ENCODE data around the gene AP2M1. TPM values are rescaled to one million over a fixed set of nuclear protein-coding genes. Genes with fewer than 3 reads are reported as not detected.
A peak's percentile ranks its signal among the peaks of the same experiment; 100 is the strongest.

Gene AP2M1
- total and polyA plus RNA-seq, 2 of the 13 experiments (the other 11 are each of a cell fraction or from before 2014, with no cell fraction given): 126 to 146 TPM

- TF ChIP-seq YEATS4 (CRISPR knock-in tag; IDR thresholded peaks at IDR 0.05; ENCODE audit: borderline replicate concordance) (peak; percentile 28), PAXIP1 (CRISPR knock-in tag; conservative IDR thresholded peaks at IDR 0.05) (peak; percentile 59; the same call in 1 of the 2 replicates), MAFF (IDR thresholded peaks at IDR 0.05; ENCODE audit: low read depth, low read length) (no peak), ZNF460 (CRISPR knock-in tag; IDR thresholded peaks at IDR 0.05; ENCODE audit: borderline replicate concordance) (no peak), FOXA1 (IDR thresholded peaks at IDR 0.05) (no peak), FOXA1 (CRISPR knock-in tag; IDR thresholded peaks at IDR 0.05) (0 out of 2 replicates have a peak, but pooled peaks have one; percentile 2), FUBP1 (CRISPR knock-in tag; IDR thresholded peaks at IDR 0.05; ENCODE audit: borderline replicate concordance) (no peak), ZNF430 (CRISPR knock-in tag; IDR thresholded peaks at IDR 0.05) (no peak), THAP9 (CRISPR knock-in tag; IDR thresholded peaks at IDR 0.05; ENCODE audit: borderline replicate concordance) (peak; percentile 68), RORA (CRISPR knock-in tag; IDR thresholded peaks at IDR 0.05) (no peak)
Measured at GRCh38 chr3:184155644-184156521, 18.8 kb upstream of the AP2M1 start (continued).
